GM23248 (cell line): Measurements from ENCODE around the gene APOL1. TPM values are rescaled to one million over a fixed set of nuclear protein-coding genes. Genes with fewer than 3 reads are reported as not detected.

ENCODE experiments used
- DNase-seq: peaks from one replicate; pipeline ENCODE4 v3.0.0-alpha.2; 2015
- H2AFZ ChIP-seq: fragments of 200-600 bp; sonication (generic); 2 replicates; pipeline ENCODE4 v1.6.1; 2016; ENCODE audit warnings: antibody characterized with exemption
- H3F3A ChIP-seq: fragments of 200-600 bp; sonication (generic); 2 replicates; pipeline ENCODE4 v1.6.1; 2016; ENCODE audit warnings: mild to moderate bottlenecking, antibody characterized with exemption, mixed run types; ENCODE audit not compliant: insufficient read depth
- H3K27ac ChIP-seq: fragments of 200-600 bp; sonication (generic); 2 replicates; pipeline ENCODE4 v1.5.1; 2016; ENCODE audit warnings: mild to moderate bottlenecking
- H3K27me3 ChIP-seq: fragments of 200-600 bp; sonication (generic); replicated peaks from 2 replicates; pipeline ENCODE4 v1.6.1; 2016; ENCODE audit warnings: mild to moderate bottlenecking; ENCODE audit not compliant: insufficient read depth
- H3K36me3 ChIP-seq: fragments of 200-600 bp; sonication (generic); 2 replicates; pipeline ENCODE4 v1.6.1; 2016; ENCODE audit warnings: low read depth, mild to moderate bottlenecking
- H3K4me1 ChIP-seq: fragments of 200-600 bp; sonication (generic); 2 replicates; pipeline ENCODE4 v1.6.1; 2016; ENCODE audit warnings: mild to moderate bottlenecking; ENCODE audit not compliant: insufficient read depth
- H3K4me2 ChIP-seq: fragments of 200-600 bp; sonication (generic); one replicate; pipeline ENCODE4 v1.6.1; 2016; ENCODE audit warnings: mild to moderate bottlenecking; ENCODE audit not compliant: unreplicated experiment
- H3K4me3 ChIP-seq: fragments of 200-600 bp; sonication (generic); 2 replicates; pipeline ENCODE4 v1.5.1; 2016; ENCODE audit warnings: mild to moderate bottlenecking
- H3K79me2 ChIP-seq: fragments of 200-600 bp; sonication (generic); 2 replicates; pipeline ENCODE4 v1.6.1; 2016; ENCODE audit warnings: mild to moderate bottlenecking; ENCODE audit not compliant: insufficient read depth
- H3K9ac ChIP-seq: fragments of 200-600 bp; sonication (generic); 2 replicates; pipeline ENCODE4 v1.6.1; 2016; ENCODE audit warnings: mild to moderate bottlenecking
- H3K9me2 ChIP-seq: fragments of 200-600 bp; sonication (generic); 2 replicates; pipeline ENCODE4 v1.6.1; 2016; ENCODE audit warnings: mixed run types, mild to moderate bottlenecking, moderate library complexity; ENCODE audit not compliant: insufficient read depth
- H3K9me3 ChIP-seq: fragments of 200-600 bp; sonication (generic); one replicate; pipeline ENCODE4 v1.6.1; 2017; ENCODE audit warnings: low read depth
- H4K20me1 ChIP-seq: fragments of 200-600 bp; sonication (generic); 2 replicates; pipeline ENCODE4 v1.6.0; 2016; ENCODE audit not compliant: insufficient read depth
- EZH2 ChIP-seq: fragments of 200-600 bp; sonication (generic); IDR thresholded peaks from 2 replicates; pipeline ENCODE4 v1.6.1; 2018; ENCODE audit warnings: antibody characterized with exemption, mild to moderate bottlenecking; ENCODE audit not compliant: insufficient read depth, poor library complexity, severe bottlenecking
- EZH2phosphoT487 ChIP-seq: fragments of 200-600 bp; sonication (generic); IDR thresholded peaks from 2 replicates; pipeline ENCODE4 v1.6.1; 2018; ENCODE audit warnings: antibody characterized with exemption, moderate library complexity, mild to moderate bottlenecking, low read depth; ENCODE audit not compliant: insufficient read depth
- WGBS, 2 experiments: methylation state at CpG; one replicate each; pipeline ENCODE4 v1.1.6; 2015 to 2017; ENCODE audit warnings: low lambda C conversion rate in 2 of 2, low coverage in 1 of 2; ENCODE audit errors: missing lambda C conversion rate in 2 of 2; 5-methylcytosine and 5-hydroxymethylcytosine counted together
- in situ Hi-C: fragments of 300-500 bp; cut with MboI; formaldehyde crosslinking; loops from 2 replicates; pipeline ENCODE4 v1.15.0; 2020
- polyA plus RNA-seq: library from polyadenylated mRNA; unstranded; fragments of >200 nt; fragmentation: Nextera tagmentation; extraction: Ambion mirVana; gene quantifications from 2 replicates; pipeline ENCODE4 v1.2.1, GENCODE V29; 2016
- total RNA-seq: library from RNA; depleted of rRNA; stranded (reverse); fragments of >200 nt; shearing (Covaris generic); gene quantifications from 2 replicates; pipeline ENCODE4 v1.2.3, GENCODE V29; 2014

The APOL1 gene
- total and polyA plus RNA-seq, 2 experiments from 2014 or later = 8.3 to 12.8 TPM

DNA sequence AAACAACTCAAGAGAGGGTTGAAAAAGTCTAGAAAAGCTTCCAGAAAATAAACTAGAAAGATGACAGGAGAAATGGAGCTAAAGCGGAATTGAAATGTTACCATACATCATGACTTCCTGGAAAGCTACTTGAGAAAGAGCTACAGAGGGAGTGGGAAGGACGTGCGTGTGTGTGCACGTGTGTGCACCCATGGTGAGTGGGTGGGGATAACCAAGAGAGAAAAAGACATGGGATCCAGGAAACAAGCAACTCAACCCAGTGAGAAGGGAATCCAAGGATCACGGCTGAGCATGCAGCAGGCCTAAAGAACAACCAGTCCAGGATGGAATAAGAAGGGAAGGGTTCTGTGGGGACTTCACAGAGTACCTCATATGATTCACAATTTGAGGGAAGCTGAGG is 21.6 kb downstream of the APOL1 start:
- Histone ChIP-seq H3K4me1 (no peaks in the 10 kb centered on the region), H3K27ac (no peak overlapping the region), H3K4me2 (no peak overlapping the region), H4K20me1 (no peaks in the 10 kb centered on the region), H3K9me3 (no peaks in the 10 kb centered on the region), H3K27me3 (no peaks in the 10 kb centered on the region), H3K4me3 (no peak overlapping the region), H2AFZ (no peak overlapping the region), H3K79me2 (no peaks in the 10 kb centered on the region), H3K36me3 (peaks cover 6% of the 10 kb centered on the region), H3F3A (peaks cover 21% of the 10 kb centered on the region), H3K9ac (no peak overlapping the region), H3K9me2 (no peaks in the 10 kb centered on the region)
- TF ChIP-seq EZH2 = no peak
- no peak for TF ChIP-seq EZH2phosphoT487
- in situ Hi-C loops = no loop called here
- DNase-seq = no peak
- 77 to 82% methylated on average over 5 of the region's 5 CpGs for WGBS, 2 experiments

DNA sequence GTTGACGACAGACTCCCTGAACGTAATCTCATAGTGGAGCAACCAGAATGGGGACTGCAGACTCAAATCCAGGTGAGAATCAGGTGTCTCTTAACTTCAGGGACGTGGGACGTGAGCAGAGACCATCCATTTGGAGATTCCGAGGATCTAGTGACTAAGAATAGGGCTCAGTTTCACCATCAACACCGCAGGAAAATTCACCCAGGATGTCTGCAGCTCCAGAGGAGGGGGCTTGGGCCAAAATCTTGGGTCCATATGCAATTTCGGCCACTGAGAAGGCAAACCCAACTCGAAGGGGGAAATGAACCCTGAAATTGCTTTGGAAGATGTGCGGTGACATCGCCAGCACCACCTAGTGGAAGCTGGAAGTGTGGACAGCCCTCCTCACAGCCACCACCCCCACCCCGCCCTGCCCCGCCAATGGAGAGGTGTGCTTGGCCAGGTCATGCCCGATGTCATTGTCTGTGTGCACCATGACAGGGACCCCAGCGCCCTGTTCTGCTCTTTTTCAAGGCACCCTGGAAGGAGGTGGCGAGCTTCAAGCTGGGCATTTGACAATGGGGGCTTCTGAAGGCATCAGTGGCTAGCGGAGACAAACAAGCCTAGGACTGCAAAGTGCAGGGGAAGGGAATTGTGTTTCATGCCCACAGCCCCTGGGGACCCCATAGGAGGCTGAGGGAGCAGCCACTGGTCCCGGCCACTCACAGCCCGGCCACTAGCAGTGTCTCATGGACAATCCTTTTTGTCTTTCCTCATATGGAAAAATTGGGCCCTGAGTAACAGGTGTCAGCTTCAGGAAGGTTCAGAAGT is 24.8 kb downstream of the APOL1 start:
- Histone ChIP-seq H3K4me2 (no peak overlapping the region), H4K20me1 (no peaks in the 10 kb centered on the region), H3F3A (peaks cover 49% of the 10 kb centered on the region), H3K27ac (no peak overlapping the region), H3K9ac (no peak overlapping the region), H3K79me2 (no peaks in the 10 kb centered on the region), H3K4me1 (no peaks in the 10 kb centered on the region), H3K9me2 (no peaks in the 10 kb centered on the region), H3K36me3 (peaks cover 34% of the 10 kb centered on the region), H2AFZ (no peak overlapping the region), H3K27me3 (no peaks in the 10 kb centered on the region), H3K4me3 (no peak overlapping the region), H3K9me3 (no peaks in the 10 kb centered on the region)
- 39 to 40% methylated on average over 17 to 18 of the region's 18 CpGs for WGBS, 2 experiments
- in situ Hi-C loops = no loop called here
- no peak for TF ChIP-seq EZH2phosphoT487
- no peak for TF ChIP-seq EZH2
- peak; percentile 74 for DNase-seq

DNA sequence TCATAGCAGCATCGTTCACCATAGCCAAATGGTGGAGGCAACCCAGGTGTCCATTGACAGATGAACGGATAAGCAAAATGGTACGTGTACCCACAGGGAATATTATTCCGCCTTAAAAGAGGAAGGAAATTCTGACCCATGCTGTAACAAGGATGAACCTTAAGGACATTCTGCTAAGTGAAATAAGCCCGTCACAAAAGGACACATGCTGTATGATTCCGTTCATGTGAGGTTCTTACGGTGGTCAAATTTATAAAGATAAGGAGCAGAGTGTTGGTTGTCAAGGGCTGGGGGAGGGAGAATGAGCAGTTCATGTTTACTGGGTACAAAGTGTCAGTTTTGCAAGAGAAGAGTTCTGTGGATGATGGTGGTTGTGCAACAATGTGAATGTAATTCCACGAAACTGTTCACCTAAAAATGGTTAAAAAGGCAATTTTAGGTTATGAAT is 26.3 kb downstream of the APOL1 start:
- no peak for TF ChIP-seq EZH2phosphoT487
- no peak for TF ChIP-seq EZH2
- Histone ChIP-seq H2AFZ (no peak overlapping the region), H3K79me2 (no peaks in the 10 kb centered on the region), H3F3A (peaks cover 57% of the 10 kb centered on the region), H3K27me3 (no peaks in the 10 kb centered on the region), H3K9ac (no peak overlapping the region), H3K27ac (no peak overlapping the region), H3K4me1 (no peaks in the 10 kb centered on the region), H3K36me3 (peaks cover 44% of the 10 kb centered on the region), H3K9me3 (no peaks in the 10 kb centered on the region), H4K20me1 (no peaks in the 10 kb centered on the region), H3K9me2 (no peaks in the 10 kb centered on the region), H3K4me2 (no peak overlapping the region), H3K4me3 (no peak overlapping the region)
- 88 to 91% methylated on average over 8 of the region's 8 CpGs for WGBS, 2 experiments
- in situ Hi-C loops = no loop called here
- DNase-seq = no peak

DNA sequence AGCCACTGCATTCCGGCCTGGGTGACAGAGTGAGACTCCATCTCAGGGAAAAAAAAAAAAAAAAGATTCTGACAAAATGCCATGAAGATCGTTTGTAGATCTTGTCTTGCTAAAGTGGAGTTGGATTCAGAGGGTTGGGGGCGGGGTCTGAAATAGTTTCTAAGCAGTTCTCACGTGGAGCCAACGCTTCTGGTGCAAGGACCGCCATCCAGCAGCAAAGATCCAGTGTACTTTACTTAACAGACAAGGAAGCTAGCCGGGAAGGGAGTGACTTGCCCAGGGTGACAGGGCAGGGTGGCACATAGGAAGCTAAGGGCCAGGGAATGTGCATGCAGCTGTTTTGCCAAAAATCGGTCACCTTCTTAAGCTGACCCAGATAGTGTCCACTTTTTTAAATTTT is 27.4 kb downstream of the APOL1 start:
- Histone ChIP-seq H3K79me2 (no peaks in the 10 kb centered on the region), H3K27ac (no peak overlapping the region), H3K4me3 (no peak overlapping the region), H3K27me3 (no peaks in the 10 kb centered on the region), H3K9ac (no peak overlapping the region), H4K20me1 (no peaks in the 10 kb centered on the region), H3K9me2 (no peaks in the 10 kb centered on the region), H3K4me1 (no peaks in the 10 kb centered on the region), H3F3A (peaks cover 63% of the 10 kb centered on the region), H3K4me2 (no peak overlapping the region), H3K9me3 (no peaks in the 10 kb centered on the region), H2AFZ (no peak overlapping the region), H3K36me3 (peaks cover 56% of the 10 kb centered on the region)
- DNase-seq = no peak
- 57 to 65% methylated on average over 8 of the region's 8 CpGs for WGBS, 2 experiments
- TF ChIP-seq EZH2 = no peak
- TF ChIP-seq EZH2phosphoT487 = no peak
- in situ Hi-C loops = no loop called here
